GM12872 (cell line): ENCODE measurements around the gene ARL4A.

Source experiments
- TF ChIP-seq, protein P1 (sequence below): IDR thresholded peaks from 3 replicates; pipeline ENCODE4 v1.5.1; 2011; ENCODE audit warnings: low read depth, mild to moderate bottlenecking, low read length, moderate library complexity; ENCODE audit not compliant: insufficient read depth

ARL4A gene

DNA sequence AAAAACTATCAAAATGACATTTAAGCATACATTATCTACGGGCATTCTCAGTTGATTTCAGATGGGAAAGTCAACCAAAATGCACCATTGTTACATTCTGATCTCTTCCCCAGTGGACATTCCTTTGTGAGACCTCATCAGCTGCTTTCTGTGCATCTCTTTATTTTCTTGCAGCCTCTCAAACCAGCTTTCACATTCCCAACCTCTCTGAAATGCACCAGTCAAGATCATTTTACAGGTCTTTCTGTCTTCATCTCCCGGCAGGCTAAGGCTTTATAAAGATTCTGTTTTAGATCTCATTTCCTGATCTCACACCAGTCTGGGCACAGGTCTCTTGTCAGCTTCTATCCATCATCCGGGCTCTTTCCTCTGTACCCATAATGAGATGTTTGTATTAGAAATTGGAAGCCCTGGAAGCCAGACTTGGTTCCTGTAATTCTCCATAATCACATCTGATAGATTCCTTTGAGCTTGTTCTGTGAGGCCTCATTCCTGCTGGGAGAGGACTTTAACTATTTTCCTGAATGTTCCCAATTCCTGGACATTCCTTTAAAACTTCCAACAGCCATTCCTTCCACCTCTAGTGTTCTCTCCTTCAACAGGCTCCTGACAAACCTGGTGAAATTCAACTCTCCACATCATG, 44.3 kb upstream of the ARL4A start:
- TF ChIP-seq, protein P1, sequence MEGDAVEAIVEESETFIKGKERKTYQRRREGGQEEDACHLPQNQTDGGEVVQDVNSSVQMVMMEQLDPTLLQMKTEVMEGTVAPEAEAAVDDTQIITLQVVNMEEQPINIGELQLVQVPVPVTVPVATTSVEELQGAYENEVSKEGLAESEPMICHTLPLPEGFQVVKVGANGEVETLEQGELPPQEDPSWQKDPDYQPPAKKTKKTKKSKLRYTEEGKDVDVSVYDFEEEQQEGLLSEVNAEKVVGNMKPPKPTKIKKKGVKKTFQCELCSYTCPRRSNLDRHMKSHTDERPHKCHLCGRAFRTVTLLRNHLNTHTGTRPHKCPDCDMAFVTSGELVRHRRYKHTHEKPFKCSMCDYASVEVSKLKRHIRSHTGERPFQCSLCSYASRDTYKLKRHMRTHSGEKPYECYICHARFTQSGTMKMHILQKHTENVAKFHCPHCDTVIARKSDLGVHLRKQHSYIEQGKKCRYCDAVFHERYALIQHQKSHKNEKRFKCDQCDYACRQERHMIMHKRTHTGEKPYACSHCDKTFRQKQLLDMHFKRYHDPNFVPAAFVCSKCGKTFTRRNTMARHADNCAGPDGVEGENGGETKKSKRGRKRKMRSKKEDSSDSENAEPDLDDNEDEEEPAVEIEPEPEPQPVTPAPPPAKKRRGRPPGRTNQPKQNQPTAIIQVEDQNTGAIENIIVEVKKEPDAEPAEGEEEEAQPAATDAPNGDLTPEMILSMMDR: no peak

DNA sequence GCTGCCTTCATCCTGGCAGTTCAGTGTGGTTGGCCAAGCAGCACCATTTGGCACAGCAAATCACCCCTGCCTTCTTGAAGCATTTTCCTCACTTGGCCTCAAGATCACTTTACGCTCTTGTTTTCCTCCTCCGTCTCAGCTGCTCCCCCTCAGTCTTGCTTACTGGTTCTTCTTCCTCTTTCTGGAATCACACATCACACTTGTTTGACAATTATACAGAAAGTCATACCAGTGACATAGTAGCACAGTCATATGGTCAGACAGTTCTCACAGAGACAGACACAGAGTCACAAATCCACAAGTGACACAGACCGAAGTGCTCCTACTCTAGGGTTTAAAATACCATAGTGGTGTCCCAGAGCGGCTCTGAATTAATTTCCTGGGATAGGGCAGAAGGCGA, 43.8 kb upstream of the ARL4A start:
- TF ChIP-seq, protein P1: no peak

DNA sequence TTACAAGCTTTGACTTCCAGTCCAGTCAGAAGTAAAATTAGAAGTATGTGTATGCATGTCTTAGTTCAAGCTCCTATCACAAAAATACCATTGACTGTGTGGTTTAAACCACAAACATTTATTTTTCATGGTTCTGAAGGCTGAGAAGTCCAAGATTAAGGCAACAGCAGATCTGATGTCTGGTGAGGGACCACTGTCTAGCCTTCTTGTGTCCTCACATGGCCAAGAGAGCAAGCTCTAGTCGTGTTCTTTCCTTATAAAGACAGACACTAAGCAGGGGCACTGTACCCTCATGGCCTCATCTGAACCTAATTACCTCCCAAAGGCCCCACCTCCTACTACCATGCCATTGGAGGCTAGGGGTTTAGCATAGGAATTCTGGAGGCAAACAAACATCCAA, 41.3 kb upstream of the ARL4A start:
- TF ChIP-seq, protein P1: no peak

DNA sequence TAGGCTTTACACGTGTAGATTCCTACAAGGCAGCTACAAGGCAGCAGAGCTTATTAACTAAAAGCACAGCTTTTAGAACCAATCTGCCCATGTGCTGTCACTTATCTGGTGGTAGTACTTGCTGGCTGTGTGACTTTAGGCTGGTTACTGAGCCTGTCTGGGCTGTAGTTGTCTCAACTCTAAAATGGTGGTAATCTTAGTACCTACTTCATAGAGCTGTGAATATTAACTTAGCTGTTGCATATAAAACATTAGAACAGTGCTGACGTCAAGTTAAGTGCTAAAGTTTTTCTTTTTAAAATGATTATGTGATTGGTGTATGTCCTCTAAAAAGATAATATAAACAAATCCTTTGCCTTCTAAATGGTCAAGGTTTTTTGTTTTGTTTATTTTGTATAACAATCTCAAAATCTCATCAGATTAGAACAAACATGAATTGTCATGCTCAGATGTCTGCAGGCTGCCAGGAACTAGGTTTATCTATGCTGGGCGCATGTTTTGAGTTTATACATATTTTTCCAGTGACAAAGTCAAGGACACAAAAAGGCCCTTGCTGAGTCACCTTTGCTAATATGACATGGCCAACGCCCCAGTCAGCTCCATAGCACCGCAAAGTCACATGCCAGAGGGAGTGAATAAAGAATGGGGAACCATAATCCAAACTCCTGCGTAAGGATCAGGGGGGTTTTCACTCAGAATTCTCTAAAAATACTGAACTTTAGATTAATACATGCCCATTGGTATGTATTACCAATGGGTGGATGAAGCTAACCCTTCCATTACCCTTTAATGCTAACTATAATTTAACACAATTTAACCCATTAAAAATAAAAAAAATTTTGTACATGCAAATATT, 39.8 kb upstream of the ARL4A start:
- TF ChIP-seq, protein P1: no peak

DNA sequence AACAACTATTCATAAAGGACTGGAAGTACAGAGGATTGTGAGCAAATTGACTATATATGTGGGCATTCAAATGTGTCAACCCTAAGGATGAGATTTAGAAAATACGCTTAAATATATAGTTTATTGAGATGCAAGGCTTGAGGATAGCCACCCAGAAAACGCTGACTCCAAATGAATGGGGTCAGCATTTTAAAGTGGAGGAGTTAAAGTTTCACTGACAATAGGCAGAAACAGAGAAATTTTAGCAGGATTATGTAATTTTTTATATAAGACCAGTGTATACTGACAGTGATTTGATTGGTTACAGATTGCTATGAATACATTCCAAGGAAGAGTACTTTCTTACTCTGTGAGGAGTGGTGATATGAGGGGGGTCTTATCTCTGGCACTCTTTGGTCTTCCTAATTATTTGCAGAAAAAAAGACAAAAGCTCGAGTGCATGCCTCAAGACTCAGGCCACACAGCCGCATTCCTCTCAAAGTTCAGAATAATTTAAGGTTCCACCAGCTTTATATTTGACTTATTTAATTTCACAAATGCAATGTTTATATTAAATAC, 38.6 kb upstream of the ARL4A start:
- TF ChIP-seq, protein P1: no peak

DNA sequence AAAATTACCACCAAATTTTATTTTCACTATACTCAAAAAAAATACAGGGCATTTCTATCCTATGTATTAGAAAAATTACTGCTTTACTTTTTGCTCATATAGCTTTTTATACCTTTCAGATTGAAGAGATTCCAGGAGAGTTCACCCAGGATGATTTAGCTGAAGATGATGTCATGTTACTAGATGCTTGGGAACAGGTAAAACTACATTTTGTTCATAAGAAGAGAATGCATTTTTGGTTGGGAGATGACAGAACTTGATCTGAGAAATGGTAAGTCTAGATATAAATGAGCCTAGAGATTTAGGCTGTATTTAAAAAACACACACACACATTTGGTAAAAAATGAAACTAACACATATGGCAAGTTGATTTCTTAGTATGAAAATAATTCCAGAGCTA, 38.1 kb upstream of the ARL4A start:
- TF ChIP-seq, protein P1: no peak

DNA sequence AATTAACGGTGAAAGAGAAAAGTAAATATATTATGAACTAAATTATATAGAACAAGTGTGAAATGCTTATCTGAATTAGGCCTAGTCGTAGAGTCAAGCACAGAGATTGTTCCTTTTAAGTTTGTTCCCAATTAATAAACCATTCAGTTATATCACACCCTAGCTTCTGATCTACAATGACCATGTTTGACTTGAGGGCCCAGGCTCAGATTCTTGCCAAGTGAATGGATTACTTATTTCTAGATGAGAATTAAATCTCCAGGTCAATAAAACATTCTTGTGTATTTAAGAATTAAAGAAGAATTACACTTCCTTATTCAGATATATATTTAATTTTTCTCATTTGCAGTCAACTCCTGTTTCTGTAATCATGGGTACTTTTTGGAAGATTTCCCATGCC, 37.4 kb upstream of the ARL4A start:
- TF ChIP-seq, protein P1: no peak
